ENCODE measurements around the gene RTP3.

RTP3 gene

DNA sequence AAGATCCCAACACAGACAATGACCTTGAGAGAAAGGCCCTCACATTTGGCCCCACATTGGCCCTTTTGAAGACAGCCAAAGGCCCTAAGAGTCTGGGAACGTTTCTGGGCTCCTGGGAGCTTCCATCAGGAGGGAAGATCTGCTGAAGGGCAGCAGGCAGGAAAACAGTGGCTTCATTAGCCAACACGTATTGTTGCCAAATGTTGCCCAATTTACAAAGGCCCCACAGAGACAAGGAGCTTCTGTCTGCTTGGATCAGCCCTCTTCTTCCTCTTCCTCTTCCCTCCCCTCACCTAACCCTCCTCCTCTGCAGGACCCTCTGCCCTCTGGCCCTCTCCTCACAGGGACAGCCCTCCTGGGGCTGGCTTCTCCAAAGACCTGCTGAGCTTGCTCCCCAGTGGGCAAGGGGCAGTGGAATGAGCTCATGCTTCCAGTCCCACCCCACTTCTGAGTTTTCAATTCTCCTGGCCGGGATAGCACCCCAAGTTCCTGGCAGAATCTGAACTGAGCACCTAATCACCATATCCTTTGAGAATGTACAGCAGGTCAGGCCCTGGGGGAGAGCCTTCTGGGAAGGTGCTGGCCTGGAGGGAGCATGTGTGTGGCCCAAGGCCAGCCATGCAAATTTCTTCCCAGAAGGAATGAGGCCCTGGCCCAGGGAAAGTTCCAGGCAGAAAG, 28.0 kb upstream of the RTP3 start:
- no peak for DNase-seq (ENCODE audit: low read depth)

DNA sequence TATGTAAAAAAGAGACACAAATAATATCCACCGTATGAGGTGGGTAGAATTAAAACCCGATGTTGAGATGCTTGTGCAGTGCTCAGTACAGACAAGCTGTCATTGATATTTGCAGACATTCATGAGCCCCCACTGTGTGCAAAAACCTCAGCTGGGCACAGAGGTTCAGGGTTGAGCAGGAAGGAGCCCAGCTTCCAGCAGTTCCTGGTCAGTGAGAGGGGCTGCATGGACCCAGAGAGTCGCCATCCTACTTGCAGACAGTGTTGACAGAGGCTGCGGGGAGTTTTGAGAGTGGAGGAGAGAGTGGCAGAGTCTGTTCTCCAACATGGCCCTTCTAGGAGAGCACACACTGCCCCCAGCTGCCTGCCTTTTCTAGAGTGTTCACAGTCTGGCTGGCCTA, 26.9 kb upstream of the RTP3 start:
- DNase-seq (ENCODE audit: low read depth) = no peak

- DNase-seq (ENCODE audit: low read depth) = no peak
These were observed 26.3 kb upstream of the RTP3 start for GRCh38 chr3:46471371-46471914.

GRCh38 chr3:46472736-46473135, 25.0 kb upstream of the RTP3 start:
- DNase-seq (ENCODE audit: low read depth) = no peak

DNA sequence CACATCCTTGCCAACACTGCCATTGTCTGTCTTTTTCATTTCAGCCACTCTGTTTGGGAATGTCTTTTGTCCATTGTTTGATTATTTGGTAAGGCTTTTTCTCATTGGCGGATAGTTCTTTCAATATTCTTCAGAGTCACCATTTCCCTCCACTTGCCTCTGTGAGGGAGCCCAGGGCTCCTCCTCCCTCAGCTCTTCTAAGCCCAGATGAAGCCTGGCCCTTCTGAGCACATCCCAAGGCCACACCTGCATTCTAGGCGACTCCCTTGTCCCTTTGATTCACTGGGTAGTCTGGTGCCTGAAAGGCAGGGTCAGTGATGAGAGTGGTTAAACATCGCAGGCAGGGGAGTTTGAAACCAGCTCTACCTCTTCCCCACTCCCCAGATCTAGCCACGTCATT, 20.6 kb upstream of the RTP3 start:
- DNase-seq (ENCODE audit: low read depth) = no peak

DNA sequence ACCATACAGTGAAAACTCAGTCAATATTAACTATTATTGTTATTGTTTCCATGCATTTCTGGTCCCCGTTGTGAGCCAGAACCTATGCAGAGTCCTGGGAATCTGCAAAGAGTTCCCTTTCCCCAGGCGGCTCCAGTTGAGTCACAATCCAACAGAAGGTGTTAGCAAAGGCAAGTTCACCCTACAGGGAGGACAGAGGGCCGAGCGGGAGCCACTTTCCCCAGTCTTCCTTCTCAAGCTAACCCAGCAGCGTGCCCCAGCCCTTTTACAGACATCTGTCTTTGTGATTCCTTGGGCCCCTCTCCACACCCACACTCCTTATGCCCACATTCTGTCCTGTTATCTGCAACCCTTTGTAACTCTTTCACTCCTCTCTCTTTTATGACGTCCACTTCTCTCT, 20.0 kb upstream of the RTP3 start:
- DNase-seq (ENCODE audit: low read depth) = no peak

DNA sequence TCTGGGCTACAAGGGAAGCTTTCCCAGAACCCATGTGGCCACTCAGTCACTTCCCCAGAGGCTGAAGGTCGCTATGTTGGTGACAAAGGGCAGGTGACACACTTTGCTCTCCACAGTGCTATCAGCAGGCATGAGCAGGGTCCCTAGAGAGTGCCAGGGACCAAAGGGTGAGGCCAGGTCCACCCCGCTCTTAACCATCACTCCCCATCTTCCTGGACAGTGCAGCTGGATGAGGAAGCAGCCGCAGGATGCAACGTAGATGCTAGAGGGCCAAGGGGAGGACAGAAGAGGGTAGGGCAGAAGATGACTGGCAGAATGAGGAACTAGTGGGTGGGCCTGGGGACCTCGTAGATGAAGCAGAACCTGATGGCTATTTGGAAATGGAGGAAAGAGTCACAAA, 19.4 kb upstream of the RTP3 start:
- DNase-seq (ENCODE audit: low read depth) = no peak

GRCh38 chr3:46479021-46479420, 18.8 kb upstream of the RTP3 start:
- no peak for DNase-seq (ENCODE audit: low read depth)

DNA sequence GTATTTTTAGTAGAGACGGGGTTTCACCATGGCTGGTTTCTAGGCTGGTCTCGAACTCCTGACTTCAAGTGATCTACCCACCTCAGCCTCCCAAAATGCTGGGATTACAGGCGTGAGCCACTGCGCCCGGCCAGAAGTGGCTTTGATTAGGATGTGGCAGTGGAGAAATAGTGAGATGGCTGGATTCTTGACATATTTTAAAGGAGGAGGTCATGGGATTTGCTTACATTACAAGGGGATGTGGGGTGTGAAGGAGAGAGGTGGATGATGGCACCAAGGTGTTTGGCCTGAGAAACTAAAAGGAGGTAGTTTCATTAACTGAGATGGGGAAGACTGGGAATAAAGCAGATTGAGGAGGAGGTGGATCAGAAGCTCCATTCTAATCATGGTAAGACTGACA, 18.1 kb upstream of the RTP3 start:
- DNase-seq (ENCODE audit: low read depth) = no peak

- no peak for DNase-seq (ENCODE audit: low read depth)
These were observed 17.1 kb upstream of the RTP3 start for GRCh38 chr3:46480491-46481195.

DNA sequence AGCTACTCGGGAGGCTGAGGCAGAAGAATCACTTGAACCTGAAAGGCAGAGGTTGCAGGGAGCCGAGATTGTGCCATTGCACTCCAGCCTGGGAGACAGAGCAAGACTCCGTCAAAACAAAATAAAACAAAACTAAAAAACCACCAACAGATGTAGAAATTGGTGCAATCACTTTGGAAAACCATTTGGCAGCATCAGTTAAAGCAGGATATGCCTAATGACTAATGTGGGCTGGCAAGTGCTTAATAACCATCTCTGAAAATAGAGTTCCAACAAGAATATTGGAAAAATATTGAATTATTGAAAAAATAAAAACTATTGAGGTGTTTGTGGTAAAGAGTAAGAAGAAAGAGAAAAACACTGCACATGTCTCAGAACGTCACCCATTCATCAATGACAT, 16.1 kb upstream of the RTP3 start:
- no peak for DNase-seq (ENCODE audit: low read depth)

DNA sequence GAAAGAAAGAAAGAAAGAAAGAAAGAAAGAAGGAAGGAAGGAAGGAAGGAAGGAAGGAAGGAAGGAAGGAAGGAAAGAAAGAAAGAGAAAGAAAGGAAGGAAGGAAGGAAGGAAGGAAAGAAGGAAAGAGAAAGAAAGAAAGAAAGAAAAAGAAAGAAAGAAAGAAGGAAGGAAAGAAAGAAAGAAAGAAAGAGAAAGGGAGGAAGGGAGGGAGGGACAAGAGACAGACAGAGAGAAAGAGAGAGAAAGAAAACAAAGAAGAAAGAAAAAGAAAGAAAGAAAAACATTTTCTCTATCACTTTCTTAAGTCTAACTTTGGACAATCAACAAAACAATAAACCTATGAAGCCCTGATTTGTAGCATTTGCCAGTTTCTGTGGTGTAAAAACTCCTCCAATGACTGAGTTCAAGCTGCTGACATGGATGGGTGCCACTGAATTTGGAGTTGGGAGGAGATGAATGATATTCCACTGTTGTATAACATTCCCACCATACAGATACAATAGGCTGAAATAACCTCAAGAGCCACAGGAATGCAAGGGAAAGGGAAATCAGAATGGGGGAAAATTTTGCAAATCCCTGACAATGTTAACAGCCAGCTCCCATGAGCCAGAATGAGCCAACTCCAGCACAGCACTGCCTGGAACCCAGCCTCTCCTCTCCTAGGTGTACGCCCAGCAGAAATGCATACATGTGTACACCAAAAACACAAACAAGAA, 15.0 kb upstream of the RTP3 start:
- DNase-seq (ENCODE audit: low read depth) = no peak

- DNase-seq (ENCODE audit: low read depth) = no peak
These were observed 14.0 kb upstream of the RTP3 start for GRCh38 chr3:46483825-46484224.

DNA sequence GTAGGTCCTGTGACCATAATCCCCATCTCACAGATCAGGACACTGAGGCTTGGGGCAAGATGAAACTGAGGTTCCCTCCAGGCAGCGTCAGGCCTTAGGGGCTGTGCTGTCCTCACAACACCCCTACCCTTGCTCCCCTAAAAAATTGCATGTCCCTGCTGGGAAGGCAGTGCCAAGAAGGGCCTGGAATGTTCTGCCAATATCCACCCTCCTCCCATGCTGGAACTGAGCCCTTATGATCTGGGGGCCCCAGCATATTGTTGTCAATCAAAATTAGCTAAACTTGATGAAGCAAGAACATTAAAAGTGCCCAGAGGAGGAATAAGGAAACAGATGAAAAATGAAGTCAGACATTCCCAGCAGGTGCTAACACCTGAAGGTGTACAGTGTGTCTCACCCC, 13.4 kb upstream of the RTP3 start:
- DNase-seq (ENCODE audit: low read depth) = no peak

GRCh38 chr3:46484911-46485778, 12.6 kb upstream of the RTP3 start:
- no peak for DNase-seq (ENCODE audit: low read depth)

- no peak for DNase-seq (ENCODE audit: low read depth)
These were observed 12.0 kb upstream of the RTP3 start for GRCh38 chr3:46485779-46486175.

- DNase-seq (ENCODE audit: low read depth) = peak; percentile 87
These were observed 8.9 kb upstream of the RTP3 start for GRCh38 chr3:46488735-46489361.

DNA sequence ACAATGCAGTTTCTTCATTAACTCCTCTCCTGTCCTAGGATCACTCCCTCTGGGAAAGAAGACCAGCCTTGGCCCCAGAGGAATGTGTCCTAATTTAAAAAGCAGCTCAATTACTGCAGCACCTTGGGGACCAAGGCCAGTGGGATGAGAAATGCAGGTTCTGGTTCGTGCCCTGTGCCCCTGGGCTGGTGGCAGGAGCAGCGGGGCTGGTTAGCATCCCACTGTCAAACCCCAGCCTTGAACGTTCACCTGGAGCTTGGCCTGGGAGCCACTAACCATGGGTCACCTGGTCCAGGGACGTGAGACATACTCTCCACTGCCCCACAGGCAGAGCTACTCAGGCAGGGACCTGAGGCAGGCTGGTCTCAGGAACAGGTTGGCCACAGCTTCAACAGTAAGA, 8.4 kb upstream of the RTP3 start:
- DNase-seq (ENCODE audit: low read depth) = no peak

GRCh38 chr3:46489875-46490274, 7.9 kb upstream of the RTP3 start:
- DNase-seq (ENCODE audit: low read depth) = no peak

- DNase-seq (ENCODE audit: low read depth) = no peak
These were observed 7.3 kb upstream of the RTP3 start for GRCh38 chr3:46490338-46491084.

All from T follicular helper cell (primary cell).